Fibroblast of pulmonary artery (primary cell): Measurements from ENCODE around the gene QDPR.
A peak's percentile ranks its signal among the peaks of the same experiment; 100 is the strongest.
"Not testable (repeated sequence)": the region's sequence is repeated elsewhere in the genome, so short reads cannot be mapped to it uniquely, and the experiment has no call there.

Experiments used
- DNase-seq: peaks from one replicate; pipeline ENCODE4 v3.0.0-alpha.2; 2010; ENCODE audit warnings: low read depth
- H3K4me3 ChIP-seq: replicated peaks from 2 replicates; pipeline ENCODE4 v1.5.1; 2011; ENCODE audit warnings: low read depth, mild to moderate bottlenecking, control low read depth, low read length, moderate library complexity
- CTCF ChIP-seq: IDR thresholded peaks from 2 replicates; pipeline ENCODE4 v1.5.1; 2011; ENCODE audit warnings: mild to moderate bottlenecking, control low read depth, low read length, inconsistent platforms; ENCODE audit errors: missing control alignments

The QDPR gene

DNA sequence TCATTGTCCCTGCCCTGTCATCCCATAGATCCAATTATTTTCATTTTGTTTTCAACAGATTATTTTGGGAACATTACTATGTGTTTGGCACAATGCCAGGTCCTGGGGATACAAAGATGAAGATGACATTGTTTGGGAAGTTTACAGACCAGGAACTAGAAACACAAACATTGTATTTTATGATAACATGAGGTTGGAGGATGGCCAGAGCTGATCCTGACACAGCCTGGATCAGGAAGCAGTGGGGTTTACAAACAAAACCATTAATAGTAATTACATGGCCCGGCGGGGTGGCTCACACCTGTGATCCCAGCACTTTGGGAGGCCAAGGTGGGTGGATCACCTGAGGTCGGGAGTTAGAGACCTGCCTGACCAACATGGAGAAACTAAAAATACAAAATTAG, 32.9 kb upstream of the QDPR start:
- no peak for TF ChIP-seq CTCF
- DNase-seq, result peak; percentile 8
- no peak overlapping the region for H3K4me3 ChIP-seq

GRCh38 chr4:17544205-17544604, 32.3 kb upstream of the QDPR start:
- TF ChIP-seq CTCF, result no peak
- DNase-seq, result peak; percentile 4
- no peak overlapping the region for H3K4me3 ChIP-seq

- not testable (repeated sequence) for H3K4me3 ChIP-seq, DNase-seq
Measured at GRCh38 chr4:17537060-17537459, 25.2 kb upstream of the QDPR start.

- no peak overlapping the region for H3K4me3 ChIP-seq
- TF ChIP-seq CTCF, result no peak
- peak; percentile 14 for DNase-seq
Measured at GRCh38 chr4:17535906-17536305, 24.0 kb upstream of the QDPR start.

- no peak overlapping the region for H3K4me3 ChIP-seq
- TF ChIP-seq CTCF, result no peak
- DNase-seq, result no peak
Measured at GRCh38 chr4:17535242-17535641, 23.4 kb upstream of the QDPR start.

- no peak for DNase-seq
Measured at GRCh38 chr4:17534705-17535104, 22.8 kb upstream of the QDPR start.

GRCh38 chr4:17531538-17532285, 19.8 kb upstream of the QDPR start:
- H3K4me3 ChIP-seq, result no peak overlapping the region
- DNase-seq, result no peak
- no peak for TF ChIP-seq CTCF

More at GRCh38 chr4:17534705-17535104, 22.8 kb upstream of the QDPR start:
- no peak for TF ChIP-seq CTCF
- H3K4me3 ChIP-seq, result no peak overlapping the region
